Cerebellar nuclear complex (tissue), 1 donor: Measurements from ENCODE around the gene CYP2B6.
"Not testable (repeated sequence)": the region's sequence is repeated elsewhere in the genome, so short reads cannot be mapped to it uniquely, and the experiment has no call there.

ENCODE experiments used
- DNase-seq, 2 experiments: peaks; one replicate each; lab custom pipeline; 2025; lab: John Stamatoyannopoulos, UW

Gene CYP2B6

GRCh38 chr19:40980743-40981442 lies 10.2 kb upstream of the CYP2B6 start:
- DNase-seq = not testable (repeated sequence)

GRCh38 chr19:40981591-40981990 lies 9.5 kb upstream of the CYP2B6 start:
- no peak for DNase-seq

- no peak for DNase-seq
Observed at GRCh38 chr19:40982594-40983101, 8.4 kb upstream of the CYP2B6 start.

DNA sequence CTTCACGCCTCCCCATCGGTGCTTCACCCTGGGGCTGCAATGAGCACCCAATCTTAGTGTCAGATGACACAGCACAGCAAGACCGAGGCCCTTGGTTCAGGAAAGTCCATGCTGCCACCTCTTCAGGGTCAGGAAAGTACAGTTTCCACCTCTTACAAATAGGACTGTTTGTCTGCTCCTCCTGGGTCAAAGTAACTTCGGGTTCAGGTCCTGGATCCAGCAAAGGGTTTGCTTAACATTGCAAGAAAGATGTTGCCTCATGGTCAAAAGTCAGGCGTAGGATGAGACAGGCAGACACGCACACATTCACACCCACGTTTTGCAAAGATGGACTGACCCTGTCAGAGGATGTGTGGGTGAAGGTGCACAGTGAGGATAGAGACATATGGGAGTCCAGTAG lies 1.6 kb upstream of the CYP2B6 start:
- no peak for DNase-seq

GRCh38 chr19:40995355-40995754 lies 4.3 kb downstream of the CYP2B6 start:
- DNase-seq = no peak

GRCh38 chr19:40999018-40999417 lies 7.9 kb downstream of the CYP2B6 start:
- DNase-seq = not testable (repeated sequence)

DNA sequence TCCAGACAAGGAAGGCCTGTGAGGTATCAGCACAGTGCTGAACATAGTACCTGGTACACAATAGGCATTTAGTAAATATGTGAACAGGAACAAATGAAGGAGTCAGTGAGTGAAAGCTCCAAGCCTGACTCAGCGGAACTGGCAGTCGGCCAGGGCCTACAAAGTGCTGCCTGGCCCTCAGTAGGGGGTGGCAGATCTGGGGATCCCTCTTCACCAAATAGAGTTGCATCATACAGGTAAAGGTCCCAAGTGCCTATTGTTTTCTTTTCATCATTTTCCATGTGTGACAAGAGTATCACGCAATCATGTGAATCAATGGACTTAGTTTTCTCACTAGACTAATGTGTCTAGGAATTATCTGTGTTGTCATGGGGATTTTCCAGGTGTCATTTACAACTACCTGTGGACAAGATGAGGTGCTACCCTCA lies 9.2 kb downstream of the CYP2B6 start:
- no peak for DNase-seq

GRCh38 chr19:41001243-41001971 lies 10.3 kb downstream of the CYP2B6 start:
- no peak for DNase-seq

GRCh38 chr19:41003656-41004055 lies 12.6 kb downstream of the CYP2B6 start:
- not testable (repeated sequence) for DNase-seq

GRCh38 chr19:41009700-41010235 lies 18.7 kb downstream of the CYP2B6 start:
- DNase-seq = no peak

DNA sequence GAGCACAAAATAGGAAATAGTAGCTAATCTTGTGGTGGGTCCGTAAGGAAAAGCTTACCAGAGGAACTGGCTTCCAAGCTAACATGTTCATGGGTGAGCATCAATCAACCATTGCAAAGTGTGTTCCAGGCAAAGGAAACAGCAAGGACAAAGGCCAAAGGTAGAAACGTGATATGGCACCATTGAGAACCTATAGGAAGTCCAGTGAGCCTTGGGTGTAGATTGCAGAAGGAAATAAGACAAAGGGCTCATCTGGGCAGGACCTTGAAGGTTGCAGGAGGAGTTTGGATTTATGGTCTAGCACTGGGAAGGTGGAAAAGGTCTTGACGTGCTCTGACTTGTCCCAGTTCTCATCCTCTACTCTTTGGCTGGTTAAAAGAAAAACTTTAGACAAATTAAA lies 22.3 kb downstream of the CYP2B6 start:
- no peak for DNase-seq

- DNase-seq = no peak
Observed at GRCh38 chr19:41014643-41015042, 23.6 kb downstream of the CYP2B6 start.

DNA sequence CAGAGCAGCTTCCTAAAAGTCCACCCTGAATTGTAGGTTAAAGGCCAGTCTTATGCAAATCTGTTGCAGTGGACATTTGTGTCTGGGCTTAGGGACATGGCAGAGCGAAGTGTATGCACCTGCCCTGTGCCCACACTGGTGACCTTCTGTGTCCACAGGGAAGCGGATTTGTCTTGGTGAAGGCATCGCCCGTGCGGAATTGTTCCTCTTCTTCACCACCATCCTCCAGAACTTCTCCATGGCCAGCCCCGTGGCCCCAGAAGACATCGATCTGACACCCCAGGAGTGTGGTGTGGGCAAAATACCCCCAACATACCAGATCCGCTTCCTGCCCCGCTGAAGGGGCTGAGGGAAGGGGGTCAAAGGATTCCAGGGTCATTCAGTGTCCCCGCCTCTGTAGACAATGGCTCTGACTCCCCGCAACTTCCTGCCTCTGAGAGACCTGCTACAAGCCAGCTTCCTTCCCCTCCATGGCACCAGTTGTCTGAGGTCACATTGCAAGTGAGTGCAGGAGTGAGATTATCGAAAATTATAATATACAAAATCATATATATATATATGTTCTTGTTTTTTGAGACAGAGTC lies 25.5 kb downstream of the CYP2B6 start:
- DNase-seq = no peak

GRCh38 chr19:41018736-41019290 lies 27.7 kb downstream of the CYP2B6 start:
- no peak for DNase-seq

- DNase-seq = no peak
Observed at GRCh38 chr19:41019346-41019745, 28.3 kb downstream of the CYP2B6 start.

- no peak for DNase-seq
Observed at GRCh38 chr19:41023193-41023592, 32.1 kb downstream of the CYP2B6 start.

DNA sequence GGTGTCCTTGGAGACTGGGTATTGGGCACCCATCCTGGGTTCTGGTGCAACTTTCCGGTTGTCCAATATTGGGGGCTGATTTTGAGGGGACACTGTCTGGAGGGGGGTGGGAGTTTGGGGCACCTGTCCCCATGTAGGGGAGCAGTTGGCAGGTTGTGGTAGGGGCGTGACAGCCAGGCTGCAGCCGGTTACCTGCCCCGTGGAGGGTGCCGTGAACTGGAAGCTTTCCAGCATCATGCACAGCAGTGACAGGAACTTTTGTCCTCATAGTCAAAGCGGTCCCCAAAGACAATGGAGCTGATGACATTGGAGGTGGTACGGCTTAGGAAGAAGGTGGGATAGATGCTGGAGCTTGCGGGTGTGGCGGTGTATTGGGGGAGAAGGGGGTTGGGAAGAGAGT lies 34.3 kb downstream of the CYP2B6 start:
- DNase-seq = no peak

DNA sequence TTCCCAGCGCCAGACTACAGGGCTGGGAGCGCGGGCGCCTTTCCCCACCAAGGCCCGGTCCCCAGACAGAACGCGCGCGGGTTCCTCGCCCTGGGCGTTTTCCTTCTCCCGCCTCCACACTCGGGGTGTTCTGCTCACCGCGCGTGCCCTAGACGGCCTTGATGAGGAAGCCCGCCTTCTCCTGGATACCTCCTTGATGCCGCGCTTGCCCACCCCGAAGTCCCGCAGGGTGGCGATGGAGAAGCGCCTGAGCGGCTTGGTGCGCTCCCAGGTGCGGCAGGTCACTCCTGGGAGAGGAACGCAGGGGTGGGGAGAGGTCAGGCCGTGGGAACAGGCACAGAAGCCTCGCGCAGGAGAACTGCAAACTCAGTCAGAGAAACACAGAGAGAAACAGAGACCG lies 34.8 kb downstream of the CYP2B6 start:
- no peak for DNase-seq

DNA sequence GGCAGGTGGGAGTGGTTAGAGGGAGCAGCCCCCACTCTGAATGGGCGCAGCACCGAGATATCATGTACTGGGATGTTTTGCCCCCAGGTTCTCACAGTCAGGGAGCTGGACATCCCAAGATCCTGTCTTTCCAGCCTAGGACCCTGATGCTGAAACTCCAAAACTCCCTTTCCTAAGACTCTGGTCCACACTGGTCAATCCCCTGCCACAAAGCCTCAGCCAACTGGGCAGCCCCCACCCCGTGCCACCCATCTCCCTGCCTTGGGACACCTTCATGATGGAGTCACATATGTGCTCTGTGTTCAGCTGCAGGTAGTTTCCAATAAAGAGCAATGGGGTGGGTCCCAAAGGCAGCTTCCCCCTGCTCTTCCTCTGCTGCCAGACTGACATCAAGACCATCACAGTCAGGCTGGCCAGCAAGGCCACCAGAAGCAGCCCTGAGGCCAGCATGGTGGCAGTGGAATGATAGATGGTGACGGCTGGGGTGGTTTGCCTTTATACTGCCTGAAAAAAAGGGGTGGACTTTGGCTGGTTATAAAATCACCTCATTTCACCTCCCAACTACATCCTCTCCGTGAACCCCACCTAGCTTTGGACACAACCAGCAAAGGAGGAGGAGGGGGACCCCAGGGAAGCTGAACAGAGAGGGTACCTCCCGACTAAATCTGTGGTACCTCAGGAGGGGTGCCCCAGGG lies 36.3 kb downstream of the CYP2B6 start:
- DNase-seq = no peak

GRCh38 chr19:41029524-41030432 lies 38.7 kb downstream of the CYP2B6 start:
- no peak for DNase-seq

DNA sequence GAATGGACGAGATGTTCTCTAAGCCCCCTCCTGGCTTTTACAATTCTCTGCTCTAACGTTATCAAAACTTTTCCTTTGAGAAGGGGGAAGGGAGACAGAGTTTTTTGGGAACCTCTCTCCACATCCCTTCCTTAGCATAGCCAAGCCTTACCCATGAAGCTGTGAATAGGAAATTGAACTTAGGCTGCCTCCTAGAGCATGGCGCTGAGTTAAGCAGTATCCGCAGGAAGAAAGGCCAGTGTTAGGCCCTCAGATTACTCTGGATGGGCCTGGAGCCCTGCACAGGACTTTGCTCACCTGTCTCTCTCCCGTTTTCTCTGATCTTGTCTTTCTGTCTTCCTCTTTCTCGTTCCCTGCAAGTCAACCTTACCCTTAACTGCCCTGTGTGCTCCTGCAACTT lies 39.6 kb downstream of the CYP2B6 start:
- no peak for DNase-seq
